HG03378 (cell line): ENCODE results near the gene POPDC2.

Experiments
- ATAC-seq: cut with Tn5 transposase; IDR thresholded peaks from one replicate; pipeline ENCODE4 v1.9.1; 2021; ENCODE audit warnings: mild to moderate bottlenecking, moderate library complexity; ENCODE audit not compliant: unreplicated experiment

The POPDC2 gene

GRCh38 chr3:119642746-119643473 lies 17.5 kb downstream of the POPDC2 start:
- no peak for ATAC-seq

GRCh38 chr3:119641416-119641815 lies 19.0 kb downstream of the POPDC2 start:
- no peak for ATAC-seq

GRCh38 chr3:119639494-119640350 lies 20.7 kb downstream of the POPDC2 start:
- ATAC-seq: no peak

- ATAC-seq: peak; percentile 32
Observed at GRCh38 chr3:119637679-119638477, 22.5 kb downstream of the POPDC2 start.

GRCh38 chr3:119636891-119637611 lies 23.3 kb downstream of the POPDC2 start:
- ATAC-seq: no peak

- ATAC-seq: no peak
Observed at GRCh38 chr3:119636249-119636648, 24.1 kb downstream of the POPDC2 start.

GRCh38 chr3:119635719-119636118 lies 24.7 kb downstream of the POPDC2 start:
- no peak for ATAC-seq

- ATAC-seq: no peak
Observed at GRCh38 chr3:119632829-119633228, 27.6 kb downstream of the POPDC2 start.

- ATAC-seq: no peak
Observed at GRCh38 chr3:119632216-119632615, 28.2 kb downstream of the POPDC2 start.

GRCh38 chr3:119631516-119631915 lies 28.9 kb downstream of the POPDC2 start:
- ATAC-seq: no peak

- ATAC-seq: no peak
Observed at GRCh38 chr3:119630880-119631329, 29.5 kb downstream of the POPDC2 start.

- ATAC-seq: no peak
Observed at GRCh38 chr3:119630128-119630879, 30.1 kb downstream of the POPDC2 start.

- ATAC-seq: peak; percentile 41
Observed at GRCh38 chr3:119628816-119629445, 31.5 kb downstream of the POPDC2 start.

- peak; percentile 61 for ATAC-seq
Observed at GRCh38 chr3:119628390-119628789, 32.0 kb downstream of the POPDC2 start.

GRCh38 chr3:119627461-119627860 lies 32.9 kb downstream of the POPDC2 start:
- no peak for ATAC-seq

- no peak for ATAC-seq
Observed at GRCh38 chr3:119626196-119626595, 34.2 kb downstream of the POPDC2 start.

GRCh38 chr3:119625451-119626153 lies 34.8 kb downstream of the POPDC2 start:
- no peak for ATAC-seq

- no peak for ATAC-seq
Observed at GRCh38 chr3:119624002-119624720, 36.2 kb downstream of the POPDC2 start.
